Stimulated activated CD4-positive, alpha-beta T cell treated with anti-CD3 and anti-CD28 coated beads, Interleukin-1b, Interleukin-23, amount 100 ng/mL, for 24 hours (primary cell): ENCODE measurements around the gene ANKFY1.
"Not testable (repeated sequence)": the region's sequence is repeated elsewhere in the genome, so short reads cannot be mapped to it uniquely, and the experiment has no call there.

ENCODE experiments used
- DNase-seq, 4 experiments: peaks; one replicate each; pipeline ENCODE4 v3.0.0-alpha.2; 2020; ENCODE audit warnings: low read depth in 4 of 4, low spot score in 1 of 4

The ANKFY1 gene

GRCh38 chr17:4258867-4259266 lies 4.9 kb downstream of the ANKFY1 start:
- DNase-seq, result no peak

GRCh38 chr17:4256952-4257351 lies 6.8 kb downstream of the ANKFY1 start:
- no peak for DNase-seq

- not testable (repeated sequence) for DNase-seq
These were observed 8.5 kb downstream of the ANKFY1 start for GRCh38 chr17:4255271-4255670.

- DNase-seq, result no peak
These were observed 12.9 kb downstream of the ANKFY1 start for GRCh38 chr17:4250887-4251286.

DNA sequence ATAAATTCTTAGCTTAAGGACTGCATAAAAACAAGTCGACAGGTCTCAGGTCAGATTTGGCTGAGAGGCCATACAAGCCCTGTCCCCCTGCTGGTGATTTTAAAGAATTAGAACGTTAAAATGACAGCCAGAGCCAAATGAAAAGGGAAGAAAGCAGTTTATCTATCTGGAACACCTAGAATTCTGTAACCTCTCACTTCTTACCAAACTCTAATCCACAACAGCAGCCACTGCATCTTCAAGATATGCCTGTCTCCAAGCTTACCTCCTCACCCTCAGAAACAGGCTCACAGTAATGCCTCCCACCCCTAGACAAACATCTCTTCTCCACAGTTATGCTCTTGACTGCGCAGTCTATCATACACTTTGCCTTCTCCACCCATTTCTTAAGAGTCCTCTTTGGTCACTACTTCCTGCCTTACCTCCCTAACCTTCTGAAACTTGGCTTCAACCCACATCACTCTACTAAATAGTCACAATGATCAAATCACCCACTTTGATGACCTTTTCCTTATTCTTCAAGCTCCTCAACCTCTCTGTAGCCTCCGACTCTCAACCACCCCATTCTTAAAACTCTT lies 14.2 kb downstream of the ANKFY1 start:
- DNase-seq, result no peak

GRCh38 chr17:4248504-4249277 lies 15.1 kb downstream of the ANKFY1 start:
- no peak for DNase-seq

DNA sequence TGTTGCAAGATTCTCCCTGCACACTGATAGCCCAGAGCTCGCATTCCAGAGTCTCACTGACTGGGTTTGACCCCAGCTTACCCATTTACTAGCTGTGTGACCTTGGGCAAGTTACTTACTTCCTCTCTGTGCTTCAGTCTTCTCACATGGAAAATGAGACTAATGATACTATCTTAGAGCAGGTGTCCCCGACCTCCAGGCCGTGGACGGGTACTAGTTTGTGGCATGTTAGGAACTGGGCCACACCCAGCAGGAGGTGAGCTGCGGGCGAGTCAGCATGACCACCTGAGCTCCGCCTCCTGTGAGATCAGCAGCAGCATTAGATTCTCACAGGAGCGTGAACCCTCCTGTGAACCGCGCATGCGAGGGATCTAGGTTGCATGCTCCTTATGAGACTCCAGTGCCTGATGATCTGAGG lies 15.8 kb downstream of the ANKFY1 start:
- DNase-seq, result no peak

GRCh38 chr17:4247361-4247970 lies 16.3 kb downstream of the ANKFY1 start:
- DNase-seq, result no peak

DNA sequence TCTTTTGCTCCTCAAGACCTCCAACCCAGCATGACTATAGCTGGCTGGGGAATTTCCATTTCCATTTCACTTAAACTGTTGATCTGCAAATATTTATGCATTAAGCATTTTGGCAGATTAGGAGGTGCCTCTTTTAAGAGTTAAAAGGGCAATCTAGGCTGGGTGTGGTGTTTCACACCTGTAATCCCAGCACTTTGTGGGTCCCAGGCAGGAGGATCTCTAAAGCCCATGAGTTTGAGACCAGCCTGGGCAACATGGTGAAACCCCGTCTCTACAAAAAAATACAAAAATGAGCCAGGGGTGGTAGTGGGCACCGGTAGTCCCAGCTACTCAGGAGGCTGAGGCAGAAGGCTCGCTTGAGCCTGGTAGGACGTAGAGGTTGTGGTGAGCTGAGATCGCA lies 17.1 kb downstream of the ANKFY1 start:
- DNase-seq, result no peak

GRCh38 chr17:4241535-4241934 lies 22.2 kb downstream of the ANKFY1 start:
- no peak for DNase-seq

DNA sequence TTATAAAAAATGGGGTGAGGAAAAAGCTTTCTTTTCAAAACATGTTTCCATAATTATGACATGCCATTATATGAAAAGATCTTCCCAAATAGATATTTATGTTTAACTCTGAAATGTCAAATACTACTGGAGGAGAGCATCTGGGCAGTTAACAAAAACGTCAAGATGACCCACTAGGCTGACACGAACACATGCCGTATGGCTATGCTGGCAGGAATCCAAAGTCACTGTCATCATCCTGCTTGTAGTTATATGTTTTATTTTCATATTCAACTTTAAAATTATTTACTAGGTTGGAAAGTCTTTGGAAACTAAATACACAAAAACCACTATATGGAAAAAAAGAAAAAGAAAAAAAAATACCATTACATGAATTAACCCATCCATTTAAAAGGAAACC lies 27.3 kb downstream of the ANKFY1 start:
- DNase-seq, result no peak

- no peak for DNase-seq
These were observed 28.2 kb downstream of the ANKFY1 start for GRCh38 chr17:4235372-4236279.

GRCh38 chr17:4234401-4234800 lies 29.4 kb downstream of the ANKFY1 start:
- DNase-seq, result no peak

DNA sequence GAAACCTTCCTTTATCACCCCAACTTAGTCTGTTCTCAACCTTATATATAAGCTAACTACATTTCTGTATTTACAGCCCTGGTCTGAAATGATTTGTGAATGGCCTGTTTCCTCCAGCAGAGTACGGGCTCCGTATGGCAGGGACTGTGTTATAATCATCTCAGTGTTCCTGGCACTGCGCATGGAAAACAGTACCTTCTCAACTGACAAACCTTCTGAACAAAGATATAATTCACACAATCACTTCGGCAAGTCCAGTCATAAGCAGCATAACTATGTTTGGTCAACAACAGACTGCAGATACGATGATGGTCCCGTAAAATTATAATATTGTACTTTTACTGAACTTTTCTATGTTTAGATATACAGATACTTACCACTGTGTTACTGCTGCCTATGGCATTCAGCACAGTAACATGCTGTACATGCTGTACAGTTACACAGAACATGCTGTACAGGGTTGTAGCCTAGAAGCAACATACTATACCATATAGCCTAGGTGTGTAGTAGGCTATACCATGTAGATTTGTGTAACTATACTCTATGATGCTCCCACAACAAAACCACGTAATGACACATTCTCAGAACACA lies 30.0 kb downstream of the ANKFY1 start:
- no peak for DNase-seq

DNA sequence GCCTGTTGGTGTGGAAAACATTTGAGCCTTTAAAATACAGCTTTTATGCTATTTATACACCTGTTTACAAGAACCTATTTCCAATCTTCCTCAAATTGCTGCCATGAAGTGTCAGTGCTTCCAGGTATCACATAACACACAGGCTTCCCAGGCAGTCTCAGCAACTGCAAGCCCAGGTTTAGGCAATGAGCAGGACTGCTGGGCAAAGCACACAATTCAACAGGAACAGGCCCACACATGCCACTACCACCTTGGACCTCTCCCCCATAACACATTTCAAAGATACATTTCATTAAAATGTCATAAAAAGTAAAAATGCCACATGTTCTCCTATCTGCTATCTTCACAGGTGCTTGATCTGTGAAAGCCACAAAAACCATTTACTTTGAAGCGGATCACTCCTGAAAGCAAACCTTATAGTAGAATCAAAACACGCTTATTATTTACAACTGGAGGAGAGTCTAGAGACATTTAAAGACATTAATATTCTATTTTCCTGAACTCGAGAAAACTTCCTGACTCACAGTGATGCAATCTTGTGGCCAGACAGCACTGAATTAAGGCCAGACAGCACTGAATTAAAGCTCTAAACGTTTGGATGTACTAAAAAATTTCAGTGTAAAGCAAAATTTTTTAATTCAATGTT lies 31.5 kb downstream of the ANKFY1 start:
- DNase-seq, result no peak

DNA sequence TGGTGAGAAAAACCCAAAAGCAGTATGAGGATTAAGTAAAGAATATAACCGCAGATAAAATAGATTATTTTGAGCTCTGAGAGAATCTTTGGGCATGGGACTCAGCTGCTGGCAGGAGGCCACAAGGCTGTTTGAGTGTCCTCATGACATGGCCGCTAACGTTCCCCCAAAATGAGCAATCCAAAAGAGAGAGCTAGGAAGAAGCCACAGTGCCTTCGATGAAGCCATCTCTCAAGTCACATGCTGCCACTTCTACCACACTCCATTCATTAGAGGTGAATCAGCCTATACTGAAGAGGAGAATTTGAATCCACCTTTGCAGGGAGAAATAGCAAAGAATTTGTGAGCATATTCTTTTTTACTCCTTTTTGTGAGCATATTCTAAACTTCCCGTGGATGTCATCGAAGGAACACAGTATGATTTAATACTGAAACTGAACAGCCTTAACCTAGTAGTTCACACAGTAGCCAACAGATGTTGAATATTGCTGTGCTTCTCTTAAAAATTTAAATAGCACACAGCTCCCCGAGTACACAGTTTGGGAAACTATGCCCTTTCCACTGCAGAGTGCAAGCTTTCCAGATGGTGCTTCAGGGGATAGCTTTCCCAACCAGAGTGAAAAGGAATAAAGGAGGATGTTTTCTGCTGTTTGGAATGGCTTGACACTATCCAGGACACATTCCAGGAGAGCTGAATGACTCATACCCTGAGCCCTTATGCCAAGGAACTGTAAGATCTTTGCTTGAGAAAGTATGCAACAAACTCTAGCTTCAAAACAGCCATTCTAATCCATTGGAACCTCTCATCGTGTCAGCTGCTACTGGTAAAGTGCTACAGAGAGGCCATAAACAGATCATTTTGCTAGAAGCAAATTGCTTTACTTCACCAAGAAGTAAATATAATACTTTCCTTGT lies 33.9 kb downstream of the ANKFY1 start:
- no peak for DNase-seq

DNA sequence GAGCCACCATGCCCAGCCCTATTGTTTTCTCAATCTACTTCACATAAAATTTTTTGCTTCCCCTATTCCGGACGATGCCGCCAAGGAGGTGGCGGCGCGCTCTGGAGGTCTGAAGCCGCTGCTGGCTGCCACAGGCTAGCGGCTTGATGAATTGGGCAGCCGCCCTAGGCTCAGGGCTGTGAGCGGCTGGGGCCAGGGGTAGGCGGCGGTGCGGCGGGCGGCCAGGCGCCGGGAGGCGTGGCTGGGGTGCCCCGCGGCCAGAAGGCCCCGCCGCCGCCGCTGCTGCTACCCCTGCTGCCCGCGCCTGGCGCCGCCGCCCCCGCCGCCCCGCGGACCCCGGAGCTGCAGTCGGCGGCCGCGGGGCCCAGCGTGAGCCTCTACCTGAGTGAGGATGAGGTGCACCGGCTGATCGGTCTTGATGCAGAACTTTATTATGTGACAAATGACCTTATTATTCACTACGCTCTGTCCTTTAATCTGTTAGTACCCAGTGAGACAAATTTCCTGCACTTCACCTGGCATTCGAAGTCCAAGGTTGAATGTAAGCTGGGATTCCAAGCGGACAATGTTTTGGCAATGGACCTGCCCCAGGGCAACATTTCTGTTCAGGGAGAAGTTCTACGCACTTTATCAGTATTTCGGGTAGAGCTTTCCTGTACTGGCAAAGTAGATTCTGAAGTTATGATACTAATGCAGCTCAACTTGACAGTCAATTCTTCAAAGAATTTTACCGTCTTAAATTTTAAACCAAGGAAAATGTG lies 41.7 kb downstream of the ANKFY1 start:
- no peak for DNase-seq

DNA sequence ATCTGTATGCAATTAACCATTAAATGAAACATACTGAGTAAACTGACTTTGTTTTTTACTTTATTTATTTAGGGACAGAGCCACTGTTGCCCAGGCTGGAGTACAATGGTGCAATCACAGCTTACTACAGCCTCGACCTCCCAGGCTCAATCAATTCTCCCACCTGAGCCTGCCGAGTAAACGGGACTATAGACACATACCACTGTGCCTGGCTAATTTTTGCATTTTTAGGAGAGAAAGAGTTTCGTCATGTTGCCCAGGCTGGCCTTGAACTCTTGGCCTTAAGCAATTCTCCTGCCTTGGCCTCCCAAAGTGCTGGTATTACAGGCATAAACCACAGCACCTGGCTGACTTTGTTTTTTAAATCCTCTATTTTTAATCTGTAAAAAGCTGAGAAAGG lies 42.6 kb downstream of the ANKFY1 start:
- DNase-seq, result no peak

DNA sequence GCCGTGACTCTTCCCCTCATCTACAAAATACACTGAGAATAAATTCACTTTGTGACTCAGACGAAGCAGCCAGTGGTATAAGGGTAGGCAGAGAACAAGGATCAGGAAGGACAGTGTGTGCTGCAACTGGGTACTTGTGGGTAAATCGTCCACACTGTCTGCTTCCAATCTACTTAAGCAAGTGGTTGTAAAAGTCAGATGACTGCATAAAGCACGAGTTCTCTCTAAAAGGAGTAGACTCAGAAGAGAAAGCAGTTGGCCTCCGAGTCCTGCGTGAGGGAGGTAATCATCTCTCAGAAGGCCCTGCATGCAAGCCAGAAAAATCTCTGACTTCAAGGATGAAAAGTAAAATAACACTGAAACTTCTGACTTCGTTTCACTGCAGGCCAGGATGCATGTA lies 43.1 kb downstream of the ANKFY1 start:
- DNase-seq, result no peak
